HL-60 (cell line): ENCODE results near the gene RNF141.

Experiments
- CTCF ChIP-seq: IDR thresholded peaks from one replicate; pipeline ENCODE4 v1.5.1; 2011; ENCODE audit warnings: low read length, control low read depth, inconsistent platforms; ENCODE audit not compliant: insufficient read depth
- GABPA ChIP-seq: IDR thresholded peaks from 2 replicates; pipeline ENCODE4 v1.6.1; 2012; ENCODE audit warnings: low read depth
- POLR2AphosphoS5 ChIP-seq: IDR thresholded peaks from 2 replicates; pipeline ENCODE4 v1.6.1; 2012; ENCODE audit warnings: low read depth

GRCh38 chr11:10519630-10520029 is 21.4 kb downstream of the RNF141 start:
- no peak for TF ChIP-seq GABPA
- TF ChIP-seq CTCF, result no peak
- no peak for TF ChIP-seq POLR2AphosphoS5
